CD14-positive monocyte (primary cell): ENCODE results near the gene CRACDL. TPM values are rescaled to one million over a fixed set of nuclear protein-coding genes. Genes with fewer than 3 reads are reported as not detected.

Experiments used
- DNase-seq, 3 donors: peaks; one replicate each; pipeline ENCODE4 v3.0.0-alpha.2; 2011 to 2022
- H2AFZ ChIP-seq: 2 replicates; pipeline ENCODE4 v1.6.0; 2012; ENCODE audit warnings: mild to moderate bottlenecking, low read depth, low read length, inconsistent platforms; ENCODE audit not compliant: insufficient read depth, poor library complexity, severe bottlenecking
- H3K27ac ChIP-seq, 2 donors: 1 replicate in 1 of 2; 2 replicates in 1 of 2; pipeline ENCODE4 v1.5.1; 2012 to 2013; ENCODE audit warnings: low read length in 2 of 2, control low read depth in 1 of 2, inconsistent platforms in 1 of 2, low read depth in 1 of 2, mild to moderate bottlenecking in 1 of 2
- H3K27me3 ChIP-seq, 2 donors: one replicate each; pipeline versions ENCODE4 v1.6.0 to v1.6.1; 2011 to 2013; ENCODE audit warnings: low read length in 2 of 2; ENCODE audit not compliant: control insufficient read depth in 2 of 2, insufficient read depth in 2 of 2
- H3K36me3 ChIP-seq, 2 donors: replicated peaks in 1 of 2; 1 replicate in 1 of 2; 2 replicates in 1 of 2; pipeline versions ENCODE4 v1.5.1 to v1.6.1; 2012 to 2013; ENCODE audit warnings: low read length in 2 of 2, control low read depth in 1 of 2, inconsistent platforms in 1 of 2, mild to moderate bottlenecking in 1 of 2; ENCODE audit not compliant: insufficient read depth in 2 of 2, control insufficient read depth in 1 of 2
- H3K4me1 ChIP-seq, 2 donors: 1 replicate in 1 of 2; 2 replicates in 1 of 2; pipeline versions ENCODE4 v1.5.1 to v1.6.1; 2012 to 2013; ENCODE audit warnings: low read length in 2 of 2, control low read depth in 1 of 2, inconsistent platforms in 1 of 2, mild to moderate bottlenecking in 1 of 2, moderate library complexity in 1 of 2; ENCODE audit not compliant: insufficient read depth in 2 of 2, control insufficient read depth in 1 of 2
- H3K4me2 ChIP-seq: replicated peaks from 2 replicates; pipeline ENCODE3; 2012; ENCODE audit warnings: low read length, moderate library complexity, mild to moderate bottlenecking; ENCODE audit not compliant: poor library complexity, severe bottlenecking; ENCODE audit errors: extremely low read depth
- H3K4me3 ChIP-seq, 3 experiments: fragments of 200-600 bp in 1 of 3; sonication (generic) in 1 of 3; replicated peaks in 1 of 3; 1 replicate in 2 of 3; 2 replicates in 1 of 3; pipeline ENCODE4 v1.5.1; 2011 to 2013; ENCODE audit warnings: low read length in 3 of 3, mild to moderate bottlenecking in 3 of 3, control low read depth in 2 of 3, low read depth in 2 of 3, inconsistent platforms in 1 of 3, moderate library complexity in 1 of 3
- H3K79me2 ChIP-seq: 2 replicates; pipeline ENCODE4 v1.6.0; 2012; ENCODE audit warnings: mild to moderate bottlenecking, control low read depth, inconsistent platforms, low read length, moderate library complexity; ENCODE audit not compliant: insufficient read depth
- H3K9ac ChIP-seq: 2 replicates; pipeline ENCODE4 v1.6.0; 2017; ENCODE audit warnings: low read length, mild to moderate bottlenecking; ENCODE audit not compliant: insufficient read depth, poor library complexity, severe bottlenecking
- H3K9me3 ChIP-seq, 2 donors: replicated peaks in 1 of 2; 1 replicate in 1 of 2; 2 replicates in 1 of 2; pipeline versions ENCODE4 v1.5.1 to v1.6.1; 2012 to 2013; ENCODE audit warnings: low read length in 2 of 2, control low read depth in 1 of 2; ENCODE audit not compliant: control insufficient read depth in 1 of 2, insufficient read depth in 1 of 2
- H4K20me1 ChIP-seq: 2 replicates; pipeline ENCODE4 v1.6.0; 2012; ENCODE audit warnings: mild to moderate bottlenecking, low read length, control low read depth, moderate library complexity; ENCODE audit not compliant: insufficient read depth
- H3K27ac Mint-ChIP-seq, 7 donors: one replicate each; pipeline ENCODE4 v1.8.0; 2020; ENCODE audit warnings: mild to moderate bottlenecking in 7 of 7, mixed read lengths in 7 of 7, moderate library complexity in 6 of 7, inconsistent platforms in 2 of 7
- H3K27me3 Mint-ChIP-seq, 3 donors: one replicate each; pipeline ENCODE4 v1.8.0; 2021 to 2022; ENCODE audit warnings: low read depth in 3 of 3, mild to moderate bottlenecking in 3 of 3, mixed read lengths in 3 of 3, moderate library complexity in 3 of 3, inconsistent platforms in 1 of 3
- H3K36me3 Mint-ChIP-seq, 2 donors: one replicate each; pipeline ENCODE4 v1.8.0; 2020; ENCODE audit warnings: mixed read lengths in 2 of 2, inconsistent platforms in 1 of 2, mild to moderate bottlenecking in 1 of 2
- H3K4me1 Mint-ChIP-seq: one replicate; pipeline ENCODE4 v1.8.0; 2020; ENCODE audit warnings: mild to moderate bottlenecking, mixed read lengths
- H3K4me3 Mint-ChIP-seq, 2 donors: one replicate each; pipeline ENCODE4 v1.8.0; 2020; ENCODE audit warnings: mild to moderate bottlenecking in 2 of 2, mixed read lengths in 2 of 2, moderate library complexity in 1 of 2
- H3K9me3 Mint-ChIP-seq, 7 donors: one replicate each; pipeline ENCODE4 v1.8.0; 2020 to 2022; ENCODE audit warnings: mixed read lengths in 7 of 7, mild to moderate bottlenecking in 6 of 7, moderate library complexity in 6 of 7, inconsistent platforms in 2 of 7
- CTCF ChIP-seq: fragments of 200-600 bp; IDR thresholded peaks from one replicate; pipeline ENCODE4 v1.8.0; 2022; ENCODE audit warnings: antibody characterized with exemption, mild to moderate bottlenecking
- WGBS: methylation state at CpG from one replicate; pipeline ENCODE4 v1.1.5; 2013; ENCODE audit warnings: missing lambda C conversion rate; ENCODE audit not compliant: insufficient coverage; 5-methylcytosine and 5-hydroxymethylcytosine counted together
- intact Hi-C, 2 donors: fragments of 100-400 bp; cut with micrococcal nuclease; formaldehyde crosslinking; loops; one replicate each; pipeline versions ENCODE4 v1.15.0 to v1.15.1; 2023
- polyA plus RNA-seq, 3 donors: library from polyadenylated mRNA; depleted of rRNA in 1 of 3; unstranded in 2 of 3; stranded (reverse) in 1 of 3; fragments of 300-500 nt in 2 of 3; fragments of >200 nt in 1 of 3; fragmentation: Illumina TruSeq in 2 of 3; gene quantifications; 1 replicate in 2 of 3; 2 replicates in 1 of 3; pipeline ENCODE4 v1.2.3, GENCODE V29; 2012 to 2021

The CRACDL gene
- polyA plus RNA-seq, 3 donors, result 0.12 to 0.35 (median 0.28) TPM

DNA sequence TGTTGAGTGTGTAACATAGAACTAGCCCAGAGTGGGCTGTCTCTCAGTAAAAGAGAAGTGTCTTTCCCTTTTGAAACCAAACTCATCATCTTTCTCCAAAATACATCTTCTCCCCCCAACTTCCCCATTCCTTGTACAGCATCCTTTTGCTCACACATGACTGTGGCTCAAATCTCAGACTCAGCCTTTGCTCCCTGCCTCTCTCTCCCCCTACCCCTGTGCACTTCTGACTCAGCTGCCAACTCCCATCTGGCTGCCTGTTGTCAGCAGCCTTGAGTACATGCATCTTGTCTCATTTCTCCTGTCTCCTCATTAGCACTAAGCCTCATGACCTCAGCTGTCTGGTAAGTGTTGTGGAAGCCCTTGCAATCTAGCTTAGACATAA is 187.0 kb downstream of the CRACDL start:
- Histone ChIP-seq H3K27ac (peak overlapping the region; percentile 43 to 81), H3K9me3 (no peaks in the 10 kb centered on the region), H2AFZ (no peak overlapping the region), H3K4me3 (peak overlapping the region in 1 of 3 experiments; percentile 1), H3K4me2 (peak overlapping the region; percentile 28), H4K20me1 (no peaks in the 10 kb centered on the region), H3K27me3 (no peaks in the 10 kb centered on the region), H3K36me3 (no peaks in the 10 kb centered on the region), H3K9ac (no peak overlapping the region), H3K79me2 (no peaks in the 10 kb centered on the region), H3K4me1 (peaks cover 35 to 36% of the 10 kb centered on the region in 2 donors)
- intact Hi-C loops, result no loop called here
- no peak for TF ChIP-seq CTCF
- H3K27ac Mint-ChIP-seq, result peak overlapping the region; percentile 89 to 97 (median 92)
- H3K4me1 Mint-ChIP-seq, result peaks cover 36% of the 10 kb centered on the region
- H3K27me3 Mint-ChIP-seq, result peaks cover 0 to 2% (median 0%) of the 10 kb centered on the region in 3 donors
- peaks cover 0 to 3% (median 2%) of the 10 kb centered on the region in 7 donors for H3K9me3 Mint-ChIP-seq
- DNase-seq, result peak; percentile 93 to 95 (median 94)
- peak overlapping the region; percentile 63 to 81 for H3K4me3 Mint-ChIP-seq
- peaks cover 2 to 4% of the 10 kb centered on the region in 2 donors for H3K36me3 Mint-ChIP-seq

DNA sequence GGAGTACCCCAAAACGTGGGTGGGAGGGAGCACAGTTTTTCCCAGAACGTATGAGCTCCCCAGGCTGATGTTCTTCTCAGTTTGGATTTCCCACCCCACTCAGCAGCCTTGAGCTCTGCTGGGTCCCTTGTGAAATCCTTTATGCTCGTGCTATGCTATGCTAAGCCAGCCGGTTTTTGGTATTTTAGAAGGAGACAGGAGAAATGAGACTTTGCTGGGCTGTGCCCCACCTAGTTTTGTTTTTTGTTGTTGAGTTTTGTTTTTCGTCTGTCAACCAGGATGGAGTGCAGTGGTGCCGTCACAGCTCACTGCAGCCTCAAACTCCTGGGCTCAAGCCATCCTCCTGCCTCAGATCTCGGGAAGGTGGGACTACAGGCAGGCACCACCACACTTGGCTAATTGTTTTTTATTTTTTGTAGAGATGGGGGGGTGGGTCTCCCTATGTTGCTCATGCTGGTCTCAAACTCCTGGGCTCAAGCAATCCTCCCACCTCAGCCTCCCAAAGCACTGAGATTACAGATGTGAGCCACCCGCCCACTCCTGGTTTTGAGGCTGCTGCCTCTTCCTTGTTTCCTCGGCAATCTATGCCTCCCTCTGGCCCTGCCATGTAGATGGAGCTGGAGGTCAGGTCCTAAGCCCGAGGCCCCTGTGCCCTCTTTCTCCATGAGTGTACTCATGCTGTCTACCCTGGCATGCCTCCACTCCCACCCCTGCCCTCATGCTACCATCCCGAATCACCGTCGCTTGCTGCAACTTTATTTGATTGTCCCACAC is 187.5 kb downstream of the CRACDL start:
- no peaks in the 10 kb centered on the region for H3K36me3 ChIP-seq
- no peaks in the 10 kb centered on the region for H4K20me1 ChIP-seq
- peaks cover 2 to 4% of the 10 kb centered on the region in 2 donors for H3K36me3 Mint-ChIP-seq
- H3K27ac Mint-ChIP-seq, result peak overlapping the region; percentile 89 to 97 (median 92)
- peaks cover 0 to 3% (median 2%) of the 10 kb centered on the region in 7 donors for H3K9me3 Mint-ChIP-seq
- H3K4me3 ChIP-seq, result peak overlapping the region in 1 of 3 experiments; percentile 1
- H3K4me3 Mint-ChIP-seq, result peak overlapping the region; percentile 63 to 81
- peak overlapping the region; percentile 6 for H2AFZ ChIP-seq
- 44% methylated on average over 6 of the region's 13 CpGs for WGBS
- no peak overlapping the region for H3K9ac ChIP-seq
- H3K27me3 Mint-ChIP-seq, result peaks cover 0 to 2% (median 0%) of the 10 kb centered on the region in 3 donors
- H3K27ac ChIP-seq, result peak overlapping the region; percentile 43 to 81
- no peaks in the 10 kb centered on the region for H3K27me3 ChIP-seq
- no peak for DNase-seq
- H3K9me3 ChIP-seq, result no peaks in the 10 kb centered on the region
- H3K79me2 ChIP-seq, result no peaks in the 10 kb centered on the region
- TF ChIP-seq CTCF, result no peak
- peak overlapping the region; percentile 28 for H3K4me2 ChIP-seq
- H3K4me1 ChIP-seq, result peaks cover 29 to 30% of the 10 kb centered on the region in 2 donors
- peaks cover 30% of the 10 kb centered on the region for H3K4me1 Mint-ChIP-seq
- intact Hi-C loops, result no loop called here
